ENCODE results near the gene CDR2.
"Not testable (repeated sequence)": the region's sequence is repeated elsewhere in the genome, so short reads cannot be mapped to it uniquely, and the experiment has no call there.

CDR2 gene

GRCh38 chr16:22353191-22353919 is 21.1 kb downstream of the CDR2 start:
- H3K4me3 ChIP-seq (ENCODE audit: low read depth, low read length) = no peak overlapping the region
- TF ChIP-seq, protein P1, sequence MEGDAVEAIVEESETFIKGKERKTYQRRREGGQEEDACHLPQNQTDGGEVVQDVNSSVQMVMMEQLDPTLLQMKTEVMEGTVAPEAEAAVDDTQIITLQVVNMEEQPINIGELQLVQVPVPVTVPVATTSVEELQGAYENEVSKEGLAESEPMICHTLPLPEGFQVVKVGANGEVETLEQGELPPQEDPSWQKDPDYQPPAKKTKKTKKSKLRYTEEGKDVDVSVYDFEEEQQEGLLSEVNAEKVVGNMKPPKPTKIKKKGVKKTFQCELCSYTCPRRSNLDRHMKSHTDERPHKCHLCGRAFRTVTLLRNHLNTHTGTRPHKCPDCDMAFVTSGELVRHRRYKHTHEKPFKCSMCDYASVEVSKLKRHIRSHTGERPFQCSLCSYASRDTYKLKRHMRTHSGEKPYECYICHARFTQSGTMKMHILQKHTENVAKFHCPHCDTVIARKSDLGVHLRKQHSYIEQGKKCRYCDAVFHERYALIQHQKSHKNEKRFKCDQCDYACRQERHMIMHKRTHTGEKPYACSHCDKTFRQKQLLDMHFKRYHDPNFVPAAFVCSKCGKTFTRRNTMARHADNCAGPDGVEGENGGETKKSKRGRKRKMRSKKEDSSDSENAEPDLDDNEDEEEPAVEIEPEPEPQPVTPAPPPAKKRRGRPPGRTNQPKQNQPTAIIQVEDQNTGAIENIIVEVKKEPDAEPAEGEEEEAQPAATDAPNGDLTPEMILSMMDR (IDR thresholded peaks at IDR 0.05; ENCODE audit: borderline replicate concordance, insufficient read depth, low read depth, low read length) = no peak

DNA sequence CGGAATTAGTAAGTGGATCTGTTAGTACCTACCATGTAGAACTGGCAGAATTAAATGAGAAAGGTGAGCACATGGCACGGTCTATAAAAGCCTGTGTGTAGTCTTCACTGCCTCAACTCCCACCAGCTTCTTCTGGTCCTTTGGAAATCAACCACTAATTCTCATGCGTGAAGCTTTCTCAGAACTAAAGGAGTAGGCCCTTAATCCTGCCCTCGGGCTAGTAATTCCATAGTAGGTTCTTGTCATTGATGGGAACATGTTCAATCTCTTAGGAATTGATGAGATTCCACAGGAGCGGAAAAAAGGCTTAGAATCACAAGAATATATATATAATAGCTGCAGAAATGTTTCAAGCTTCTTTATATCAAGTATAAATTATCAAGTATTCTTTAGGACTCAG is 21.7 kb downstream of the CDR2 start:
- H3K4me3 ChIP-seq (ENCODE audit: low read depth, low read length) = no peak overlapping the region
- TF ChIP-seq, protein P1 (IDR thresholded peaks at IDR 0.05; ENCODE audit: borderline replicate concordance, insufficient read depth, low read depth, low read length) = no peak

- no peak overlapping the region for H3K4me3 ChIP-seq (ENCODE audit: low read depth, low read length)
- TF ChIP-seq, protein P1 (IDR thresholded peaks at IDR 0.05; ENCODE audit: borderline replicate concordance, insufficient read depth, low read depth, low read length) = no peak
These were observed 22.3 kb downstream of the CDR2 start for GRCh38 chr16:22352140-22352539.

GRCh38 chr16:22351017-22351416 is 23.4 kb downstream of the CDR2 start:
- H3K4me3 ChIP-seq (ENCODE audit: low read depth, low read length) = not testable (repeated sequence)

GRCh38 chr16:22348291-22348690 is 26.1 kb downstream of the CDR2 start:
- TF ChIP-seq, protein P1 (IDR thresholded peaks at IDR 0.05; ENCODE audit: borderline replicate concordance, insufficient read depth, low read depth, low read length) = no peak
- H3K4me3 ChIP-seq (ENCODE audit: low read depth, low read length) = no peak overlapping the region

- TF ChIP-seq, protein P1 (IDR thresholded peaks at IDR 0.05; ENCODE audit: borderline replicate concordance, insufficient read depth, low read depth, low read length) = no peak
These were observed 27.2 kb downstream of the CDR2 start for GRCh38 chr16:22347100-22347820.

DNA sequence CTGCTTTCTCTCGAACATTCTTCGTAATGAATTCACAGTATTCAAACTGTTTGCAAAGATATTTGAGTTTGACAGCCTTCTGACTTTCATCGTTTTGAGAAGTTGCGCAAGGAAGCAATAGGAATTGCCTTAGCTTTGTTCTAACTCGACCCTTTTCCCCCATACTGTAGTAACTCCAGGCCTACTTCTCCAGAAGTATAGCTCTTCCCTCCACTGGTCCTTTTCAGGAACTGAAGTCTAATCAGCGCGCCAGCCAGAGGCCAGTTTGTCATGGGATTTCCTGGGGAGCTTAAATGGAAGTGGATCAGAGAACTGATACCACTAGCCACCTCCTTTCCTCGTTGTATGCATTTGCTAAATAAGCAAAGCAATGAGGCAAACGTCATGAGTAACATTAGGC is 27.9 kb downstream of the CDR2 start:
- no peak overlapping the region for H3K4me3 ChIP-seq (ENCODE audit: low read depth, low read length)
- TF ChIP-seq, protein P1 (IDR thresholded peaks at IDR 0.05; ENCODE audit: borderline replicate concordance, insufficient read depth, low read depth, low read length) = no peak

More at GRCh38 chr16:22347100-22347820, 27.2 kb downstream of the CDR2 start:
- H3K4me3 ChIP-seq (ENCODE audit: low read depth, low read length) = no peak overlapping the region
